GM12892 (cell line): ENCODE data around the gene POLL.
"Not testable (repeated sequence)": the region's sequence is repeated elsewhere in the genome, so short reads cannot be mapped to it uniquely, and the experiment has no call there.

Source experiments
- DNase-seq: peaks from one replicate; pipeline ENCODE4 v3.0.0; 2011; ENCODE audit not compliant: insufficient read length
- FAIRE-seq: peaks from 2 replicates; lab custom pipeline; 2011; peaks lifted over from hg19 to GRCh38; lab: Jason Lieb, UNC
- POLR2A ChIP-seq: IDR thresholded peaks from 2 replicates; pipeline ENCODE4 v1.6.1; 2011; ENCODE audit warnings: low read depth, low read length, control low read depth
- POLR2AphosphoS5 ChIP-seq: IDR thresholded peaks from 2 replicates; pipeline ENCODE4 v1.6.1; 2011; ENCODE audit warnings: low read depth, low read length, control low read depth
- TAF1 ChIP-seq: IDR thresholded peaks from 2 replicates; pipeline ENCODE4 v1.6.1; 2011; ENCODE audit warnings: low read depth, mild to moderate bottlenecking, control low read depth, low read length, borderline replicate concordance

The POLL gene

GRCh38 chr10:101601541-101601940, 13.5 kb upstream of the POLL start:
- no peak for FAIRE-seq
- TF ChIP-seq TAF1: no peak
- no peak for TF ChIP-seq POLR2A
- TF ChIP-seq POLR2AphosphoS5: no peak
- DNase-seq: no peak

- FAIRE-seq: no peak
- TF ChIP-seq POLR2AphosphoS5 (no peak), TAF1 (no peak), POLR2A (no peak)
- no peak for DNase-seq
Measured at GRCh38 chr10:101597091-101597900, 9.2 kb upstream of the POLL start.

- FAIRE-seq: no peak
Measured at GRCh38 chr10:101595591-101596433, 7.8 kb upstream of the POLL start.

GRCh38 chr10:101593331-101593730, 5.3 kb upstream of the POLL start:
- not testable (repeated sequence) for DNase-seq, FAIRE-seq

More at GRCh38 chr10:101595591-101596433, 7.8 kb upstream of the POLL start:
- TF ChIP-seq POLR2AphosphoS5 (no peak), TAF1 (no peak), POLR2A (no peak)
- no peak for DNase-seq

GRCh38 chr10:101588879-101589278, 822 bp upstream of the POLL start:
- TF ChIP-seq POLR2AphosphoS5 (no peak), POLR2A (no peak), TAF1 (no peak)
- FAIRE-seq (no peak), DNase-seq (no peak)

- DNase-seq (no peak), FAIRE-seq (no peak)
- TF ChIP-seq TAF1 (no peak), POLR2AphosphoS5 (no peak), POLR2A (no peak)
Measured at GRCh38 chr10:101585841-101586240, 2.2 kb downstream of the POLL start.

- TF ChIP-seq POLR2A (no peak), POLR2AphosphoS5 (no peak), TAF1 (no peak)
- FAIRE-seq (no peak), DNase-seq (no peak)
Measured at GRCh38 chr10:101580486-101581399, 7.3 kb downstream of the POLL start.

GRCh38 chr10:101579516-101579870, 8.6 kb downstream of the POLL start:
- TF ChIP-seq POLR2AphosphoS5 (no peak), TAF1 (no peak), POLR2A (no peak)
- FAIRE-seq: no peak

GRCh38 chr10:101578803-101579515, 9.1 kb downstream of the POLL start:
- FAIRE-seq: no peak
- TF ChIP-seq TAF1 (no peak), POLR2AphosphoS5 (no peak), POLR2A (no peak)
- no peak for DNase-seq

More at GRCh38 chr10:101579516-101579870, 8.6 kb downstream of the POLL start:
- DNase-seq: no peak

GRCh38 chr10:101578192-101578591, 9.9 kb downstream of the POLL start:
- no peak for TF ChIP-seq TAF1
- TF ChIP-seq POLR2A: no peak
- no peak for TF ChIP-seq POLR2AphosphoS5
- no peak for FAIRE-seq
- no peak for DNase-seq
